Stimulated activated CD4-positive, alpha-beta T cell treated with anti-CD3 and anti-CD28 coated beads, Interleukin-2, amount 100 ng/mL, for 4 hours (primary cell): ENCODE data around the gene GLT6D1.
"Not testable (repeated sequence)": the region's sequence is repeated elsewhere in the genome, so short reads cannot be mapped to it uniquely, and the experiment has no call there.

Experiments used
- DNase-seq: peaks from one replicate; pipeline ENCODE4 v3.0.0-alpha.2; 2020; ENCODE audit warnings: low read depth

Gene GLT6D1, protein sequence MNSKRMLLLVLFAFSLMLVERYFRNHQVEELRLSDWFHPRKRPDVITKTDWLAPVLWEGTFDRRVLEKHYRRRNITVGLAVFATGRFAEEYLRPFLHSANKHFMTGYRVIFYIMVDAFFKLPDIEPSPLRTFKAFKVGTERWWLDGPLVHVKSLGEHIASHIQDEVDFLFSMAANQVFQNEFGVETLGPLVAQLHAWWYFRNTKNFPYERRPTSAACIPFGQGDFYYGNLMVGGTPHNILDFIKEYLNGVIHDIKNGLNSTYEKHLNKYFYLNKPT

DNA sequence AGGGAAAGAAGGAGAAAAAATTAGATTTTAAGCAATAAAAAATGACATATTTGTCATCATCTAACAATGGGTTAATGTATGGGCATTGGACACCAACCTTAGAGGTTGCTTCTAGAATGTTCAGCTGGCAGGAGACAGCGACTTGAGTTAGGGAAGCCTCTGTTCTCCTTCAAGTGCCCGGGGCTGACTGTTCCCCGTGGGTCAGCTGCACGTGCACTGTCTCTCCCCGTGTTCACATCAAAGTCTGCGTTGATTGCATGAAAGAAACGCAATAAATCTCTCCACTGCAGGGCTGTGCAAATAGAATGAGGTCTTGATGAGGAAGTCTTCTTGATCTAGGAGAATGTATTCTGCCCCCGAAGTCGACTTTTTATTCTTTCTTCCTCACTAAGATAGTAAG lies at the start of gene GLT6D1:
Gene GLT6D1 (minus strand): TSS at position 345 of the 400 bp plus-strand sequence. CDS start 353 bp downstream, outside the sequence.
- DNase-seq, result no peak

DNA sequence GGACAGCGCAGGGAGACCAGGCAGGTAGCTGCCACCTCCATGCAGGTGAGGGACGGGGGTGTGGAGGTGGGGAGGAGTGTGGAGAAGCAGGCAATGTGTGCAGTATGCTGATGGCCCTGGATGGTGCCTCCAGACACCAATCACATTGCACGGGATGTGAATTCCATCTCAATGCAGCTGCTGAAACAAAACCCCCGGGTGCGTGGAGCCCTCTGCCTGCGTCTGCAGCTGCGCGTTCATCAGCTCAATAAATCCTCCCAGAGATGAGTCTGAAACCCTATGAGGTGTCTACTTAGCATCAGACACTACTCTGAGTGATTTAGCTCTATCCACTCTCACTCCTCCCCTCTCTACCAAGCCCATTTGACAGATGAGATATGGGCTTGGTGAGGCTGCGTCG lies 49.7 kb upstream of the GLT6D1 start:
- DNase-seq, result no peak

DNA sequence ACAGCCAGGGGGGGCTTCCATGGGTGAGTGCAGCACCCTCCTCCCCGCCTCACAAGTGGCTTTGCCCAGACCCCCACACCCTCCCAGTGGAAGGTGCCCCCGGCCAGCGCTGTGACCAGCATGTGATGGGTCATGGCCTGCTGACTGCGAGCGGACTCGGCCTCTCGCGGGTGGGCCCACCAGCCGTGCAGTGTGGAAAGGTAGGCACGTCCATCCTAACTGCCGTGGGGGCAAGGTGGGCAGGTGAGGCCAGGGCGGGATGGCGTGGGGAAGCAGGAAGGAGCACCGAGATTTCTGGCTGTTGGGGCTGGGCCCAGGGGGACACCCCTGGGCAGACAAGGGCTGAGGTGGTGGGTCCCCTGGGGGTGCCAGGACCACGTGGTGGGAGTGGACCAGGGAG lies 47.9 kb upstream of the GLT6D1 start:
- no peak for DNase-seq

DNA sequence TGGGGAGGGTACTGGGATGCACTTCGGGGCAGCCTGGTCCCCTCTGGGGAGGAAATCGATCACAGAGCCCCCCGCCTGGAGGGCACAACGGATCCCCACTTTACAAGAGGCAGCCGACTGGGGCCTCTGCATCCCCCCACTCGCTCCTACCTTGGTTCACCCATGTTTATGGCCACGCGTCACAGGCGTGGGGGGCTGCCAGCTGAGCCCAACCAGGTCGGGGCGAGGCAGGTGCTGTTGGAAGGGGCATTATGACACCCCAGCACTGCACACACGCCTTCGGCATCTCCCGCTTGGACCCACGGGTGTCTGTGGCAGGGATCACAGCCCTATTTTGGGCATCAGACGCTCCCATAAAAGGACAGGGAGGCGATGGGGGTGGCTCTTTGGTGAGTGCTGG lies 45.4 kb upstream of the GLT6D1 start:
- no peak for DNase-seq

DNA sequence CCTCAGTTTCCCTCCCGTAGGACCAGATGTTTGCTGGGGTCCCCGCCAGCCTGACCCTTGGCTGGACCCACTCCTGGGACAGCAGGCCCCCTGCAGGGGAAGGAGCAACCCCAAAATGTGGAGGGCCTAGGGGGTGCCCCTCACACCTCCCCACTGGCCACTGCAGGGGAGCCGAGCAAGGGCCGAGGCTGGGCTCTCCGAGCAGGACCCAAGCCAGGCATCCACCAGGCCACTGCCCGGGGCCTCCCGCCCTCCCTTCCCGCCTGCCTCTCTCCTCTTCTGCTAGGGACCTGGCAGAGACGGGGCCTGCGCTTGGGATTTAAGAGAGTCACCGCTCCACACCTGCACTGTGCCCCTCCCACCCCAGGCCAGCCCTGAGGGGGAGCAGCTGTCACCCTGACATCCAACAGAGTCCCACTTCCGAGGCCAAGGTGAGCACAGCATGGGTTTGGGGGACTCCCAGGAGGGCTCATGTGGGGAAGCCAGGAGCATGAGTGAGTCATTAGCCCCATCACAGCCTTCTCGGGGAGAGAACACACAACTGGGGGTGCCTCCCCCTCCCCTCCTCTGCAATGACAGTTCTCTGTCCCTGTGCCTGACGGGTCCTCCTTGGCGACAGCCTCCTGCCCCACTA lies 44.2 kb upstream of the GLT6D1 start:
- no peak for DNase-seq

DNA sequence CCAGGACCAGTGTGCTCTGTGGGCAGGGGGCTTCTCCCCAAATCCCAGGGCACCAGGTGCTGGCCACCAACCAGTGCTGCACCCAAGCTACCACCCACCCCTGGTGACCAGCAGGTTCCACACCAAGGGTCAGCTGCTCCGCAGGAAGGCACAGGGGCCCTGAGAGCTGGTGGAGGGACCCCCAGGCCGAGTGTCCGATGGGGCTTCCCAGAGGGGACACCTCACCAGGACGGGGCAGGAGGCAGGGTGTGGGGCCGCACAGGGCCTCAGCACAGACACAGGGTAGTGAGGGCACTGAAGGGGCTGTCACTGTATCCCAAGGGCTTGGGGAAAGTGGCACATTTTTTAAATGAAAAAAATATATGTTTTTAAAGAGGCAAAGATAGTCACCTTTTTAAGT lies 41.8 kb upstream of the GLT6D1 start:
- no peak for DNase-seq

DNA sequence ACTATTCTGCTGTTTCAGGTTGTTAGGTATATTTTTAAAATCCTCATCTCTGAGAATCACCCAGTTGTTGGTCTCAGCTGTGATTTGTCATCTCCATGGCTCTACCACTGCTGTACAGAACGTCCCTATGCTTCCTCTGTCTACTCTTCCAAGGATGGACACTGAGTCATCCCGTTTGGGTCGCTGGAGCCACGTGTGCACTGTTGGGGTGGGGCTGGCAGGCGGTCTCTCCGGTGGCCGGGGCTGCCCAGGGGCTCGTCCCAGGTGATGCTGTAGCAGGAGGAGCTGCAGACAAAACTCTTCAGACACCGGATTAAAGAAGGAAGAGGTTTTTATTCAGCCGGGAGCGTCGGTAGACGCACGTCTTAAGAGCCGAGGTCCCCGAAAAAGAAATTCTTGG lies 40.7 kb upstream of the GLT6D1 start:
- DNase-seq, result no peak

DNA sequence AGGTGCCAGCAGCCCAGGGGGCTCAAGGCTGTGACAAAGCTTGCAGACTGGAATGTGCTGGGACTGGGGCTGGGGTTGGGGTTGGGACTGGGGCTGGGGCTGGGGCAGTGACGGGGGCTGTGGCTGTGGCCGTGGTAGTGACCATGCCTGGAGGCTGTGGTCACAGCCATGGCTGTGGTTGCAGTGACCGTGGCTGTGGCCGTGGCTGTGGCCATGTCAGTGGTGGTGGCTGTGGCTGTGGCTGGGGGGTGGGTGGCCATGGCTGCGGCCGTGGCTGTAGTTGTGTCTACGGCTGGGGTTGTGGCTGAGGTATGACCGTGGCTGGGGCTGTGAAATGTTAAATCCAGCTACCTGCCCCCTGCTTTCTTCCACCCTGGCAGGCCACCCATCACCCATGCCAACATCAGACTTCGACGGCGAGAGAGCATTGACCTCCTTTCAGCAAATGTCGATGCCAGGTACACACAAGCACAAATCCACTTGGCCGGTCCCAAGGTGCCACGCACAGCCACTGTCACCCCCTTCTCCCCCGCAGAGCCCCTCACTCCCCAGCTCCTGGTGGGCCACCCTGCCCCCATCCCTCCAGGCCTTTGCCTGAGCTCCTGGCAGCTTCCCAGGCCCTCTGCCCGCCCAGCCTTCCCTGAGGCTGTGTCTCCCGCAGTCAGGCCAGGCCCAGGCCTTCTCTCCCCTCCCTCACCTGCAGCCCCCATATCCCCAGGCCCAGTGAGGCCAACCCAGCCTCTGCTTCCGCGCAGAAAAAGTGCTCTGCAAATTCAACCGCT lies 39.1 kb upstream of the GLT6D1 start:
- no peak for DNase-seq

DNA sequence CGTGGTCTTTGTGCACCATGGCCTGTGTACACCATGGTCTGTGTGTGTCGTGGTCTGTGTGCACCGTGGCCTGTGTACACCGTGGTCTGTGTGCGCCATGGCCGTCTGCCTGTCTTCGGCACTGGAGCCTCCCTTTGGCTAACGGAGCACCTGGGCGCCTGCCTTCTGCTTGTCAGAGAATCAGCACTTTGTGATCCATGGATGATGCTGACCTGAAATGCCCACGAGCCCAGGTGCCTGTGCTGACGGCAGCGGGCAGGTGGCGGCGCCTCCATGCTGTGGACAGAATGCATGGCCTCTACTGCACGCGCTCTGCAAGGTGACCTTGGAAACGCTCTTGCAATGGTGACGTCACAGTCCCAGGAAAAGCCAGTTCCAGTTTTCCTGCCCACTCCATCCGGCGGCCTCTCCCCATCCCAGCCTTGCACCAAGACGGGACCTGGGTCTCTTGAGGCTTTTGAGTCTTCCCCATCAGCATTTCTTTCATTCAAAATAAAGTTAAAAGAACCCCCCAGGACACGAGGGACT lies 38.4 kb upstream of the GLT6D1 start:
- no peak for DNase-seq

DNA sequence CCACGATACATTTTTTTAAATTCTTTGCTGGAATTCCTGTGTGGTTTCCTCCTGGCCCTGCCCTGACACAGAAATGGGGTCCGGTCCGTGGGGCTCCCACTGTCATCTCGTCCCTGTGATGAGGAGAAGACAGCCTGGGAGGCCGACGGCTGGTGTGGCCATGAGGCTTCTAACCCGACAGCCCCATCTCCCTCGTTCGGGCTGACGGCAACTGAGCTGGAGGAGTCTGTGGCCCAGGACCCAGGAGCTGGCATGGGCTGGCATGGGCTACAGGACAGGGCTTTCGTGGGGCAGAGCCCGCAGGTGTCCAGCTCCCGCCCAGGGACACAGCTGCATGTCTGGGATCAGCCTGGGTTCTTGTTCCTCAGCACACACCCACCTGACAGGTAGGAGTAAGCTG lies 37.6 kb upstream of the GLT6D1 start:
- no peak for DNase-seq

DNA sequence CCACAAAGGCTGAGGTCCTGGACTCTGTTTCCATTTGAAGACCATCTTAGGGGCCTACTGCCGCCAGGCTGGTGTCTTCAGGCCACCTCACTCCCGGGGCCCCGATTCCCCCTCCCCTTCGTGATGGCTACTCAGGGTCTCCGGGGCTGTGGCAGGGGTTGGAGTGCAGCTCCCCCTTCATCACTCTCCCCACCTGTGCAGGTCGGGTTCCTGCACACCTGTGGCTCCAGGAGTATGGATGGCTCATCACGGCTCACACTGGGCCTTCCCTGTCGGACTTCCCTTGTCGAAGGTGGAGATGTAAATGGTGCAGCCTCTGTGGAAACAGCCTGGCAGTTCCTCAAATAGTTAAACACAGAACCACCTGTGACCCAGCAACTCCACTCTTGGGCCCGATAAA lies 35.6 kb upstream of the GLT6D1 start:
- no peak for DNase-seq

DNA sequence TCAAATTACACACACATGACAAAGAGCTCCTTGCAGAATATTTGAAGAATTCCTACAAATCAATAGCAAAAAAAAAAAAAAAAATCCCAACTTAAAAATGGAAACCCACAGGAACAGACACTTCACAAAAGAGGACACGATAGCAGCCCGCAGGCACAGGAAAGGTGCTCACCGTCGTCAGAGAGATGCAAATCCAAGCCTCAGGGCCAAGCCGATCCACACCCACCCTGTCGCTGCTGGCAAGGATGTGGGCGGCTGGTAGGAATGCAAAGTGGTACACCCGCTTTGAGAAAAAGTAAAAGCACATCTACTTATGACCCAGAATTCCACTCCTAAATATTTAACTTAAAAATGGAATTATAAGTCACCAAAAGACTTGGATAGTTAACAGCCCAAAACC lies 34.6 kb upstream of the GLT6D1 start:
- DNase-seq, result no peak

DNA sequence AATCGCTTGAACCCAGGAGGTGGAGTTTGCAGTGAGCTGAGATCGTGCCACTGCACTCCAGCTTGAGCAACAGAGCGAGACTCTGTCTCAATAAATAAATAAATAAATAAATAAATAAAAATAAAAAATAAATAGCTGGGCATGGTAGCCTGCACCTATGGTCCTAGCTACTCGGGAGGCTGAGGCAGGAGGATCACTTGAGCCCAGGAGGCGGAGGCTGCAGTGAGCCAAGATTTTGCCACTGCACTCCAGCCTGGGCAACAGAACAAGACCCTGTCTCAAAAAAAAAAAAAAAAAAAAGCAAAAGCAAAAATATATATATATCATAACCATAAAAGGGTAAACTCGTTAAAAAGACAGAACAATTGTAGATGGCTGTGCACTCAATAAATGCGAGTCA lies 33.4 kb upstream of the GLT6D1 start:
- not testable (repeated sequence) for DNase-seq

DNA sequence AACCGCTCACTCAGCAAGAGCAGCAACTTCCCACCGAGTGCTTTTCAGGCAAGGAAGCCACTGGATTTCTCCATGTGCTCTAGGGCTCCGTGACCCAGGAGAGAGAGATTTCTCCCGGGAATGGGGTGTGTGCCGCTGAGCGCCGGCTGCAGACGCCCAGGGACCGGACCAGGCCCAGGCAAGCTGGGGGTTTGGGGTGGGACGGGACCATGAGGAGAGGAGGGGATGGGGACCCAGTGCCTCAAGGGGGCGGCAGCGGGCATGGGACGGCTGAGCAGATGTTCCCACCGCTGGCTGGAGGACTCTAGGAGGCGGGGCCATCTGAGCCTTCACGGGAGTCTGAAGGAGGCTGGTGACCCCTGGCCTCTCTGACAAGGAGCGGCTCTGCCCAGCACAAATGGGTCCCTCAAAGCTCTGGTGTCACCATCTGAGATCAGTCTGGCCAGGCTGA lies 32.3 kb upstream of the GLT6D1 start:
- no peak for DNase-seq

DNA sequence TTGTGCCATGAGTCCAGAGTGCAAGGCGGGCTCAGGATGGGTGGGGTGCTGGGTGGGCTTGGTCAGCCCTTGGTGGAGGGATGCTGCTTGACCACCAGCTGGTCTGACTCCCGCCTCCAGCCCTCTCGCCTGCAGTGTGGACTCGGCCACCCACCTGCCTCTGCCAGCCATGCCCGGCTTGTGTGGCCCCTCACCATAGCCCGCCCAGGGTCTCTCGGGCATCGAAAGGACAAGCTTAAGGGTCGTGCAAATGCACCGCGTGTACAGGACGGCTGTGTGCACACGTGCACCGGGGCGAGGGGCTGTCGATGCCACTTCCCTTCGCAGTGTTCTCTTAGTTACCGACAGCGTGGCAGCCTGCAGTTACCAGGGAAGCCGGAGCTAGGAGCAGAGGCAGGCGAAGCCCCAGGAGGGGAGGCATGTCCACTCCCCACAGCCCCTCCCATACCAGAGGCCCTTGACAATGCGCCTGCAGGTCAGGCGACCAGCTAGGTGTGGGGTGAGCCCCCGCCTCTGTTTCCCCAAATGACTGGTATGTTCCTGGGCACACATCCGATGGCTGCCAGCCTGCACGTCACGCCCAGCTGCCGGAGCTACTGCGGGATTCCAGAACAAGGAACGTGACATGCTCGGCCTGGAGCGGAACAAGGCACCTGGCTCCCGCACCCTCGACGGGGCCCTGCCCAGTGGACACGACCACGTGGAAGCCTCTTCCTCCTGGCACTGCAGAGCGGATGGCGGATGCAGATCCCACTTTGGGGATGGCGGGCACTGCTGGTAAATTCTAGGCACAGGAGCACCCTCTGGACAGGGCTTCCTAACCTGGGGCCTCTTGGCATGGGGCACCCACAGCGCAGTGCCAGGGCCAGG lies 31.6 kb upstream of the GLT6D1 start:
- no peak for DNase-seq

DNA sequence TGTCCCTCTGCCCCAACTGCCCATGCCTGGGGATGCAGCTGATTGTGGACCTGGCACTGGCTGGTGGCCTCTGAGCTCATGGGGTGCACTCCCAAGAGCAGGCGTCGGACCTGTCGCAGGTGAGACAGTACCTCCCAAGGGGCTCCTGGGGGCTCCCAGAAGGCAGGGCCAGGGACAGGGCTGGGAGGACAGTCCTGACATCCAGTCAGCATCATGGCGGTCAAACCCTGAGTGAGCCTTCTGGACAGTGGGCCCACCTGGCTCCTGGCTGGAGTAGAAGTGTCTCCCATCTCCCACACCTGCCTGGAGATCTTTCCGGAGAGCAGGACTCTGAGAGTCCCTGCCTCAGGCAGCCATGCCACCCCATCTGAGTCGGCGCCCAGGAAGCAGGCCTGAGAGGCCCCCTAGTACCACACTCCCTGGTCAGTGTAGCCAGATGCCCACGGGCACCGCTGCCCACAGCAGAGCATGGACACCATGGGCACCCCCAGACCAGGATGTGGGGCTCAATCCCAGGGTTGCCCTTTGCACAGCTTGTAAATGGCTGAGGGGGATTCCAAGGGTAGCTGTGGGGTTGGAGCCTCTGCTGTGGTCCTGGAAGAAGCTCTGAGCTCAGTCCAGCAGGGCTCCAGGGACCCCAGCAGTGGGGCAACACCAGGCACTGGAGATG lies 30.4 kb upstream of the GLT6D1 start:
- DNase-seq, result no peak

DNA sequence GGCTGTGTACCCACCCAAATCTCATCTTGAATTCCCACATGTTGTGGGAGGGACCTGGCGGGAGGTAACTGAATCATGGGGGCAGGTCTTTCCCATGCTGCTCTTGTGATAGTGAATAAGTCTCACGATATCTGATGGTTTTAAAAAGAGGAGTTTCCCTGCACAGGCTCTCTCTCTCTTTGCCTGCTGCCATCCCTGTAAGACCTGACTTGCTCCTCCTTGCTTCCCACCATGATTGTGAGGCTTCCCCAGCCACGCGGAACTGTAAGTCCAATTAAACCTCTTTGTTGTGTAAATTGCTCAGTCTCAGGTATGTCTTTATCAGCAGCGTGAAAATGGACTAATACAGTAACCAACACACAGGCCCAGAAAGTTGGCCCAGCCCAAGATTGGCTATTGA lies 29.7 kb upstream of the GLT6D1 start:
- DNase-seq, result not testable (repeated sequence)

DNA sequence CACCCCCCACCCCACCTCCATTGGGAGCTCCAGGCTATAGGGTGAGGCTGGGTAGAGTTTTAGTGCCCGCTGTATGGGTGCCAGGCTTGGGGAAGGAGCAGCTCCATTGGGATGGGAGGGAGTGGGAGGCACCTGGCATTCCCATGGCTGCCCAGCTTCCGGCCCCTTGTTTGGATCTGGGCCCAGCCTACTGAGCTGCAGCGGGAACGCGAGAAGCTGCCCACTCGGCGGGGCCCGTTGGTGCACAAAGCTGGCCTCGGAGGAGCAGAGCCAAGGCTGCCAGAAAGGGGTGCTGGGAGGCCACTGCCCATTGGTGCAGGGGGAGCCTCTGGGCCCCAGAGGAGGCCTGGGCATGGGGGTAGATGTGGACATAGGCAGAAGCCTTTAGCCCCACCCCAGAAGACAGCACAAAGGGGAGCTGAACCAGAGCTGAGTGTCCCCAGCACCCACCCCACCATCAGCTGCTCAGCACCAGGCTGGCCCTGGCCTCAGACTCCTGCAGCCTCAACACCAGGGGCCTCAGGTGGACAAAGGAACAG lies 28.2 kb upstream of the GLT6D1 start:
- no peak for DNase-seq

DNA sequence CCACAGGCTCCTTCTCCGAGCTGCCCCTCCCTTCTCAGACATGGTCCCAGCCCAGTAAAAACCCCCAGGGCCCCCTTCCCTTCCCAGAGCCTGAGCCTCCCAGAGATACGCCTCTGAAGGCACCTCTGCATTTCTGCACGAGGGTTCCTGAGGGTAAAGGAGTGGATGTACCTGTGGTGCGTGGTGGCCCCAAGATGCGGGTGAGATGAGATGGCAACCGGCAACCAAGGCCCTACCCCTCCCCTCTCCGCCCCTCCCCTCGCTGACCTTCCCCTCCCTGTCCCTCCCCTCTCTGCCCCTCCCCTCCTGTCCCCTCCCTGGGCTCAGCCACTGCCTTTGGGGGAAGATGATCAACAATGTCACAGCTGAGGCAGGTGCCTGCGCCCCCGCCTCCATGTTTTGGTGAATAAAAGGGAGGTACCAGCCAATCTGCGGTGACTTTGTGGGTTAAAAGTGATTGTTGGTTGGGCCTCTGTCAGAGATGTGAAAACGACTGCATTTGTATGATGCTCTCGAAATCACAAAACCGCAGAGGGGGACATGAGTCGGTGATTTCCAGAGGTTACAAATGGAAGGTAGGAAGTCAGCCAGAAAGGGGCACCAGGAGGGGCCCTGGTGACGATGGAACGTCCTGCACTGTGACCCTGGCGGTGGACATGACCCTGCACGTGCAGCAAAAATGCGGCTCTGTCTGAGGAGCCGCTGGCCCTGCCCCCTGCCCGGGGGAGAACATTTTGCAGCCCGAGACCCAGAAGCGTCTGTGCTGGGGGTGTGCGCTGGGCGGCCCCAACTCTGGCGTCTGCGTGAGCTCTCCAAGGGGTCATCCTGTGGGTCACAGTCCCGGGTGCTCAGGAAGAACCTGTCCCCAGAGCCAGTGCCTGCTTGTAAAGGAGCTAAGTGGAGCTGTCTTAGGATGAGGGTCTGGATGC lies 27.5 kb upstream of the GLT6D1 start:
- DNase-seq, result no peak

DNA sequence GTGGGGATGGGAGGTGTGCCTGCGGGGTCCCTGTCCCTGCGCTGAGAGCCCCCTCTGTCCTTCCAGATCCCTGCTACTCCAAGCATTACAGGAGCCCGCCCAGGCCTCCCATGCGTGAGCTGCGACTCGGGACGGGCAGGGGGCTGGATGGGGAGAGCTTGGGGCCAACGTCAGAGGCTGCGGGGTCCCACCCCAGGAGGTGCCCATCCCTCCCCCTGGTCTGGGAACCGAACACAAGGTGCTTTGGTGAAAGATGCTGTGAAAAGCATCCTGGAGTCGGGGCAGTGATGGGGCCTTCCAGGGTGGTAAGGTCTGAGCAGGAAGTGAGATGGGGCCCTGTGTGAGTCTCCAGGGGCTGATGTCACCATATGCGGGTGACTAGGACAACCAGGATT lies 26.5 kb upstream of the GLT6D1 start:
- no peak for DNase-seq
